ENCODE results near the gene DGKH.

Gene DGKH

DNA sequence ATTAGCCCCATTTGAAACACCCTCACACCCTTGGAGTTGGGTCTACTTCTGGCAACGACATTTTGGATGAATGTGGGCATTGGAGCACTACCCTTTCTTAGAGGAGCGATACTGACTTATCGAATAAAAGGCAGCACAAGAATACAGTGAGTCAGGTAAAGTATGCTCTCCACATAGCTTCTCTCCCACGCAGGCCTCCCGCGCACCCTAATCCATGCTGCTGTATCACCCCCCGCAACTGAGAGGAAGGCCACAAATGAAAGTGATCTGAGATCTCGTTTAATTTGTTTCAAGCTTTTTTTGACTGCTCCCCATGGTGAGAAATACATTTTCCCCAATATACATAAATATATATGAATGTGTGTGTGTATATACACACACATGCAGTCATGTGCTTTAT, 198.1 kb downstream of the DGKH start:
- no peaks in the 10 kb centered on the region for H3K27me3 ChIP-seq (replicated peaks)
- in situ Hi-C loops (cut with HindIII; ENCODE audit: low pct_ligation_motif_present, low sequenced_read_pairs): no loop called here
- TF ChIP-seq CTCF (IDR thresholded peaks at IDR 0.05; ENCODE audit: low read depth, low read length, missing control alignments): no peak
- DNase-seq: no peak
- H3K36me3 ChIP-seq (replicated peaks): no peaks in the 10 kb centered on the region
- no peak overlapping the region for H3K27ac ChIP-seq
- no peak overlapping the region for H3K4me3 ChIP-seq (ENCODE audit: low read depth, low read length)

- H3K4me3 ChIP-seq (ENCODE audit: low read depth, low read length): no peak overlapping the region
- DNase-seq: no peak
- in situ Hi-C loops (cut with HindIII; ENCODE audit: low pct_ligation_motif_present, low sequenced_read_pairs): no loop called here
- no peak for TF ChIP-seq CTCF (IDR thresholded peaks at IDR 0.05; ENCODE audit: low read depth, low read length, missing control alignments)
- no peaks in the 10 kb centered on the region for H3K27me3 ChIP-seq (replicated peaks)
- H3K27ac ChIP-seq: no peak overlapping the region
- no peaks in the 10 kb centered on the region for H3K36me3 ChIP-seq (replicated peaks)
Observed at GRCh38 chr13:42247883-42248282, 199.4 kb downstream of the DGKH start.

DNA sequence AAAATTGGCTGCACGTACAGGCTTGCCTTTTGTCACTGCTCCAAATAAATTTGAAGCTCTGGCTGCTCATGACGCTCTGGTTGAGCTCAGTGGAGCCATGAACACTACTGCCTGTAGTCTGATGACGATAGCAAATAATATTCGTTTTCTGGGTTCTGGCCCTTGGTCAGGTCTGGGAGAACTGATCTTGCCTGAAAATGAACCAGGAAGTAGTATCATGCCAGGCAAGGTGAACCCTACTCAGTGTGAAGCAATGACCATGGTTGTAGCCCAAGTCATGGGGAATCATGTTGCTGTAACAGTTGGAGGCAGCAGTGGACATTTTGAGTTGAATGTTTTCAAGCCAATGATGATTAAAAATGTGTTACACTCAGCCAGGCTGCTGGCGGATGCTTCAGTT, 207.4 kb downstream of the DGKH start:
- in situ Hi-C loops (cut with HindIII; ENCODE audit: low pct_ligation_motif_present, low sequenced_read_pairs): no loop called here
- no peak for TF ChIP-seq CTCF (IDR thresholded peaks at IDR 0.05; ENCODE audit: low read depth, low read length, missing control alignments)

GRCh38 chr13:42258747-42259146, 210.3 kb downstream of the DGKH start:
- no peak overlapping the region for H3K4me3 ChIP-seq (ENCODE audit: low read depth, low read length)
- no peaks in the 10 kb centered on the region for H3K27me3 ChIP-seq (replicated peaks)
- no peak overlapping the region for H3K27ac ChIP-seq
- in situ Hi-C loops (cut with HindIII; ENCODE audit: low pct_ligation_motif_present, low sequenced_read_pairs): no loop called here
- no peak for TF ChIP-seq CTCF (IDR thresholded peaks at IDR 0.05; ENCODE audit: low read depth, low read length, missing control alignments)
- no peaks in the 10 kb centered on the region for H3K36me3 ChIP-seq (replicated peaks)
- no peak for DNase-seq

More for the DNA sequence above, 207.4 kb downstream of the DGKH start:
- DNase-seq: no peak
- no peaks in the 10 kb centered on the region for H3K27me3 ChIP-seq (replicated peaks)
- H3K36me3 ChIP-seq (replicated peaks): no peaks in the 10 kb centered on the region
- no peak overlapping the region for H3K27ac ChIP-seq
- no peak overlapping the region for H3K4me3 ChIP-seq (ENCODE audit: low read depth, low read length)

DNA sequence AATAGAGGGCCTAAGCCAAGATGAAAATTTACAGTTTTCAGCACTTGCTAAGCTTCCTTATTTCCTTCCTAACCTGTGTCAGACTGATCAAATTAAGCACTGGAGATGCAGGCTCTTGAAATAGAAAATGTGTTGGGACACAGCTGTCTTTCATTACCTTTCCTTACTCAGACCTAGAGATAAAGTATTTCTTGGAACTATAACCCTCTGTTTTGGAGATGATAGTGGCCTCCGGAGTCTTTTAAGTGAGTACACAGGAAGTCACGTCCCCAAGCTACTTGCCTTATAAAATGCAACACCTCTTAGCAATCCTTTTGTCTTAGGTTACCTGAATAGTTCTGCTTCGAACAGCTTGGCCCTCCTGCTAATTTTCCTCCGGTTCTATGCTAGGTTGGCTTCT, 211.1 kb downstream of the DGKH start:
- Histone ChIP-seq H3K36me3 (replicated peaks) (no peaks in the 10 kb centered on the region), H3K27me3 (replicated peaks) (no peaks in the 10 kb centered on the region), H3K4me3 (ENCODE audit: low read depth, low read length) (no peak overlapping the region), H3K27ac (no peak overlapping the region)
- in situ Hi-C loops (cut with HindIII; ENCODE audit: low pct_ligation_motif_present, low sequenced_read_pairs): no loop called here
- no peak for TF ChIP-seq CTCF (IDR thresholded peaks at IDR 0.05; ENCODE audit: low read depth, low read length, missing control alignments)
- no peak for DNase-seq

- DNase-seq: no peak
- Histone ChIP-seq H3K27me3 (replicated peaks) (no peaks in the 10 kb centered on the region), H3K27ac (no peak overlapping the region), H3K36me3 (replicated peaks) (no peaks in the 10 kb centered on the region), H3K4me3 (ENCODE audit: low read depth, low read length) (no peak overlapping the region)
- no peak for TF ChIP-seq CTCF (IDR thresholded peaks at IDR 0.05; ENCODE audit: low read depth, low read length, missing control alignments)
- in situ Hi-C loops (cut with HindIII; ENCODE audit: low pct_ligation_motif_present, low sequenced_read_pairs): no loop called here
Observed at GRCh38 chr13:42260903-42261654, 212.6 kb downstream of the DGKH start.

Measured in brain microvascular endothelial cell (primary cell).